Astrocyte of the spinal cord (primary cell): ENCODE results near the gene ABCC11.
"Not testable (repeated sequence)": the region's sequence is repeated elsewhere in the genome, so short reads cannot be mapped to it uniquely, and the experiment has no call there.

Experiments
- DNase-seq: peaks from one replicate; pipeline ENCODE4 v3.0.0; 2011; ENCODE audit warnings: low read depth, low spot score
- H3K4me3 ChIP-seq: 2 replicates; pipeline ENCODE4 v1.5.1; 2011; ENCODE audit warnings: low read depth, mild to moderate bottlenecking, low read length, moderate library complexity
- in situ Hi-C: cut with HindIII; loops from 2 replicates; pipeline ENCODE4 v1.10.0; 2017; ENCODE audit warnings: low sequenced_read_pairs
- TF ChIP-seq, protein P1 (sequence below): IDR thresholded peaks from 2 replicates; pipeline ENCODE4 v1.5.1; 2012; ENCODE audit warnings: low read depth, mild to moderate bottlenecking, low read length, inconsistent platforms

The ABCC11 gene

DNA sequence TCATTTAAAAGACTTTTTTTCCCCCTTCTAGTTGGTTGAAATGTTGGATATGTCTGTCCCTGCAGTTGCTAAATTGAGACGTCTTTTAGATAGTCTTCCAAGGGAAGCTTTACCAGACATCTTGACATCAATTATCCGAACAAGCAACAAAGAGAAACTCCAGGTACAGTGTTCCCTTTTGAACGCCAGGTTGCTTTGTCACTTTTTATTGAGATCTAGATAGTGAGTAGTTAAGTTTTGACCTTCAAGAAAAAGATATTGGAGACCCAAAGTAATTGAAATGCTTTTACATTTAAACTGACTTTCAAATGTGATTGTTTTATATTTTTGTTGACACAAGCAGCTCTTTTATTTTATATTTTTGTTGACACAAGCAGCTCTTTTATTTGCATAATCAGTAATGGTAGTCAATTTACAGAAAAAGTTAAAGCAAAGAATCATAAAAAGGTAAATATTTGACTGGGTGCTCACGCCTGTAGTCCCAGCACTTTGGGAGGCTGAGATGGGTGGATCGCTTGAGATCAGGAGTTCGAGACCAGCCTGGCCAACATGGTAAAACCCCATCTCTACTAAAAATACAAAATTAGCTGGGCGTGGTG is 9.3 kb upstream of the ABCC11 start:
- TF ChIP-seq, protein P1, sequence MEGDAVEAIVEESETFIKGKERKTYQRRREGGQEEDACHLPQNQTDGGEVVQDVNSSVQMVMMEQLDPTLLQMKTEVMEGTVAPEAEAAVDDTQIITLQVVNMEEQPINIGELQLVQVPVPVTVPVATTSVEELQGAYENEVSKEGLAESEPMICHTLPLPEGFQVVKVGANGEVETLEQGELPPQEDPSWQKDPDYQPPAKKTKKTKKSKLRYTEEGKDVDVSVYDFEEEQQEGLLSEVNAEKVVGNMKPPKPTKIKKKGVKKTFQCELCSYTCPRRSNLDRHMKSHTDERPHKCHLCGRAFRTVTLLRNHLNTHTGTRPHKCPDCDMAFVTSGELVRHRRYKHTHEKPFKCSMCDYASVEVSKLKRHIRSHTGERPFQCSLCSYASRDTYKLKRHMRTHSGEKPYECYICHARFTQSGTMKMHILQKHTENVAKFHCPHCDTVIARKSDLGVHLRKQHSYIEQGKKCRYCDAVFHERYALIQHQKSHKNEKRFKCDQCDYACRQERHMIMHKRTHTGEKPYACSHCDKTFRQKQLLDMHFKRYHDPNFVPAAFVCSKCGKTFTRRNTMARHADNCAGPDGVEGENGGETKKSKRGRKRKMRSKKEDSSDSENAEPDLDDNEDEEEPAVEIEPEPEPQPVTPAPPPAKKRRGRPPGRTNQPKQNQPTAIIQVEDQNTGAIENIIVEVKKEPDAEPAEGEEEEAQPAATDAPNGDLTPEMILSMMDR = no peak
- in situ Hi-C loops = no loop called here

DNA sequence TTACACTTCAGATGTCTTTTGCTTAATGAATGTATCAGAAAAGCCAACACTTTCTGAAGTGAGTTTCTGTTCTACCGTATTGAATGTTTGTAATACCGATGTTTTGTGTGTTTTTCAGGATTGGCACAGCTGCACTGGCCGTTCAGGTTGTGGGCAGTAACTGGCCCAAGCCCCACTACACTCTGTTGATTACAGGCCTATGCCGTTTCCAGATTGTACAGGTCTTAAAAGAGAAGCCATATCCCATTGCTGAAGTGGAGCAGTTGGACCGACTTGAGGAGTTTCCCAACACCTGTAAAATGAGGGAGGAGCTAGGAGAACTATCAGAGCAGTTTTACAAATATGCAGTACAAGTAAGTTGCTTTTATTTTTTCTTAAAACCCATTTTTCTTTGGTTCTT is 4.7 kb upstream of the ABCC11 start:
- no peak overlapping the region for H3K4me3 ChIP-seq
- in situ Hi-C loops = no loop called here
- TF ChIP-seq, protein P1 = no peak
- DNase-seq = no peak

More for the DNA sequence above, 9.3 kb upstream of the ABCC11 start:
- no peak for DNase-seq
- no peak overlapping the region for H3K4me3 ChIP-seq

DNA sequence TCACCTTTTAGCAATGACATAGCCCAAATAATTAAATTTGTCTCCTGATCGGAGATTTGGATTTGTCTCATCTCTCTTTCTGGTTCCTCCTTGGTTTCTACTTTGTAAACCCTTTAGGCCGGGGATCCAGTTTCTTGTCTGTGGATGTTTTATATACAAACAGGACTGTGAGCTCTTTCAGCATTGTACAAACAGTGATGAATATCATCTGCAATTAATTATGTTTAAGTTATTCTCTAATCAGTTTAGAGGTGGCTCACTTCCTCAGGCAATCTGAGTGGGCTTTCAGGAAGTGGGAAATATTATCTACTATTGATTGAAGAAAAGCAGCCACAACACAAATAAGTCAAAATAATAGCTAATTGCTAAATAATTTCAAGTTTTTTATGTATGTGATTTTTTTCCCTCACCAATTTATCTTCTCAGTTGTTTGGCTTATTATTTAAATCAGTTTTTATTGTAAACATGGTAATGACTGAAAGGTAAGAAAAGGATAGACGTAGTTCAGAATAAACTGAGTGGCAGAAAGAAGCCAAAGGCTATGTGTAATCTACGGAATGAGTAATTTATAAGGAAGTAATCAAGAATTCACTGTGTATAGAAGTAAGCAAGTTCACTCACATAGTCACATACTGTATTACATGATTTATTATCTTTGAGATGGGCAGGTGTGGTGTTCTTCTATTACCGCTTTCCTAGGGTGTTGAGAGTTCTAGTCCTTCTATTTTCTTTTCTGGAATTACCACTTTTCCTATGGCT is 3.4 kb upstream of the ABCC11 start:
- TF ChIP-seq, protein P1 = no peak
- DNase-seq = no peak
- in situ Hi-C loops = no loop called here
- no peak overlapping the region for H3K4me3 ChIP-seq

DNA sequence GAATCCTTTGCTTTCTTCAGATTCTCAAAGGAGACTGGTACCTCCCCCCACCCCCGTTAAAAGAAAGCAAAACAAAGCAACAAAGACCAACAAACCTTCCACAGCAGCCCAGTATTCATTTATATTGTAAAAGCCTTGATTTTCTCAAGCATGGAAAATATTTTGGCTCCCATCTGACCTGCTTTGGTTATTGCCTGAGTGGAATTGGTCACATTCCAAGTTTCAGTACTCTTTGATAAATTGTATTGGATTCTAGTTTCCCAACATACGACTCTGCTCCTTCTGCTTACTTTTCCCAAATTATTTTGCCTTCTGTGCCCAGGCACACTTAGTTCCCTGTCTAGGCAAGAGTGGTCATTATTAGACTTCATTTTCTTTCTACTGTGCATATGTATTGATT is 1.3 kb downstream of the ABCC11 start:
- TF ChIP-seq, protein P1 = no peak
- H3K4me3 ChIP-seq = no peak overlapping the region
- in situ Hi-C loops = no loop called here
- DNase-seq = no peak

DNA sequence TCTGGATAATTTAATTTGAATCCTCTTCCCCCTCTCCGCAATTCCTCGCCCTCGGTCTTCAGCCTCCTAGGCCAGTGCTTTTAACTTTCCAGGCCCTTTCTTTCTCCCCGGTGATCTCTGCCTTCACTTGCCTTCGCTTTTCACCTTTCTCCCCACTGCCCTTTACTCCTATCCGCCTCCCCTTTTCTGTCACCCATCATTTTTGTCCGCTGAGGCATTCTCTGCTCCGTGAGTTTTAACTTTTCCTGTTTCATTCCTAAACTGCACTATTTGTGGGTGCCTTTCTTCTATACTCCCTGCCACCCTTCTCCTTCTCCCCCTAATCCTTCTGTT is 2.5 kb downstream of the ABCC11 start:
- H3K4me3 ChIP-seq = peak overlapping the region; percentile 87
- no peak for DNase-seq
- in situ Hi-C loops = no loop called here
- TF ChIP-seq, protein P1 = no peak

DNA sequence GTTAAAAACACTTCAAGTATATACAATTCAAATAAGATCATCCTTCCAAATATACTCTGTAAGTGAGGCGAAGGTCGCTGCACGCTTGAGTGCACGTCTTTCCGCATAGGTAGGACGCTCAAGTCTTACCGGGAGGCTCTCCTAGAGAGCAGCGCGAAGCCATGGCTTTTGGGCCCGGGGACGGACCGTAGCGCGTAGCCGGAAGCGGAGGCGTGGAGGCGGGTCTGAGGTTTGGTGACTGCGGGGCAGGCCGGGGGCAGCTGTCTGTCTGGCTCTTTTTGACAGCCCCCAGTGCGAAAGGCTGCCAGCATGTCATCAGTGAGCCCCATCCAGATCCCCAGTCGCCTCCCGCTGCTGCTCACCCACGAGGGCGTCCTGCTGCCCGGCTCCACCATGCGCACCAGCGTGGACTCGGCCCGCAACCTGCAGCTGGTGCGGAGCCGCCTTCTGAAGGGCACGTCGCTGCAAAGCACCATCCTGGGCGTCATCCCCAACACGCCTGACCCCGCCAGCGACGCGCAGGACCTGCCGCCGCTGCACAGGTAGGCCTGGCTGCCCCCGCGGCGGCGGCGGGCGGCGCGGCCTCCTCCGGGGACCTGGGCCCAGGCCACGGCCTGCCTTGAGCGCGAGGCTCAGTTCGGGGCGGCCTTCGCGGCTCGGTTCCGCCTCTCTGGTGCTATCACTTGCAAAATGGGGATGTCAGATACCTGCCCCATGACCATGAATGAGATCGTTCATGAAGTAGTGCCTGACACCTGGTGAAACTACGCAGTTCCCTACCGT is 3.1 kb downstream of the ABCC11 start, which contains the start of gene LONP2:
TSS of gene LONP2 (plus strand) at position 221 of the 783 bp plus-strand sequence. CDS start at position 310, 89 bp downstream.
- TF ChIP-seq, protein P1 = no peak
- peak; percentile 90 for DNase-seq
- peak within 1 kb of the TSS; percentile 87 for H3K4me3 ChIP-seq
- in situ Hi-C loops = no loop called here

DNA sequence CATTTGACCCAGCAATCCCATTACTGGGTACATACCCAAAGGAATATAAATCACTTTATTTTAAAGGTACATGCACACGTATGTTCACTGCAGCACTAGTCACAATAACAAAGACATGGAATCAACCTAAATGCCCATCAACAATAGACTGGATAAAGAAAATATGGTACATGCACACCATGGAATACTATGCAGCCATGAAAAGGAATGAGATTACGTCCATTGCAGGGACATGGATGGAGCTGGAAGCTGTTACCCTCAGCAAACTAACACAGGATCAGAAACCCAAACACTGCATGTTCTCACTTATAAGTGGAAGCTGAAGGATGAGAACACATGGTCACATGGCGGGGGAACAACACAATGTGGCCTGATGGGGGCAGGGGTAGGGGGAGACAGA is 7.2 kb downstream of the ABCC11 start:
- in situ Hi-C loops, DNase-seq, H3K4me3 ChIP-seq: not testable (repeated sequence)
